Natural killer cell (primary cell): Measurements from ENCODE around the gene PITPNC1. TPM values are rescaled to one million over a fixed set of nuclear protein-coding genes. Genes with fewer than 3 reads are reported as not detected.
A peak's percentile ranks its signal among the peaks of the same experiment; 100 is the strongest.

Experiments used
- ATAC-seq, 3 donors: fragments of 150-1000 bp in 2 of 3; fragments of 200-7000 bp in 1 of 3; cut with Tn5 transposase; 1 replicate in 1 of 3; 2 replicates in 2 of 3; pipeline ENCODE4 v1.10.0; 2021; ENCODE audit warnings: mild to moderate bottlenecking in 2 of 3, moderate library complexity in 2 of 3
- DNase-seq, 2 donors: peaks; one replicate each; pipeline versions ENCODE4 v3.0.0 to v3.0.0-alpha.2; 2013 to 2021; ENCODE audit warnings: mixed read lengths in 1 of 2
- H3K27ac ChIP-seq: one replicate; pipeline ENCODE4 v1.5.1; 2013; ENCODE audit warnings: mild to moderate bottlenecking, low read length
- H3K27me3 ChIP-seq: one replicate; pipeline ENCODE4 v1.6.1; 2013; ENCODE audit warnings: low read length; ENCODE audit not compliant: control insufficient read depth, insufficient read depth
- H3K36me3 ChIP-seq: one replicate; pipeline ENCODE4 v1.6.1; 2013; ENCODE audit warnings: low read length; ENCODE audit not compliant: control insufficient read depth, insufficient read depth
- H3K4me1 ChIP-seq: one replicate; pipeline ENCODE4 v1.6.1; 2013; ENCODE audit warnings: low read length; ENCODE audit not compliant: control insufficient read depth, insufficient read depth
- H3K4me3 ChIP-seq: one replicate; pipeline ENCODE4 v1.5.1; 2013; ENCODE audit warnings: low read length
- H3K9me3 ChIP-seq: one replicate; pipeline ENCODE4 v1.6.1; 2013; ENCODE audit warnings: low read length; ENCODE audit not compliant: control insufficient read depth, insufficient read depth
- H3K27ac Mint-ChIP-seq, 2 donors: one replicate each; pipeline ENCODE4 v1.8.0; 2022; ENCODE audit warnings: mild to moderate bottlenecking in 2 of 2, mixed read lengths in 2 of 2, moderate library complexity in 1 of 2
- H3K27me3 Mint-ChIP-seq, 2 donors: one replicate each; pipeline ENCODE4 v1.8.0; 2022; ENCODE audit warnings: low read depth in 2 of 2, mixed read lengths in 2 of 2
- H3K36me3 Mint-ChIP-seq: one replicate; pipeline ENCODE4 v1.8.0; 2022; ENCODE audit warnings: mixed read lengths
- H3K4me1 Mint-ChIP-seq, 2 donors: one replicate each; pipeline ENCODE4 v1.8.0; 2022; ENCODE audit warnings: mixed read lengths in 2 of 2
- H3K4me3 Mint-ChIP-seq: one replicate; pipeline ENCODE4 v1.8.0; 2022; ENCODE audit warnings: mild to moderate bottlenecking, moderate library complexity, mixed read lengths
- H3K9me3 Mint-ChIP-seq, 2 donors: one replicate each; pipeline ENCODE4 v1.8.0; 2022; ENCODE audit warnings: mixed read lengths in 2 of 2
- CTCF ChIP-seq: fragments of 200-600 bp; IDR thresholded peaks from one replicate; pipeline ENCODE4 v1.8.0; 2022; ENCODE audit warnings: antibody characterized with exemption
- WGBS: methylation state at CpG from one replicate; pipeline ENCODE4 v1.1.7; 2013; ENCODE audit warnings: missing lambda C conversion rate; ENCODE audit not compliant: insufficient coverage; 5-methylcytosine and 5-hydroxymethylcytosine counted together
- intact Hi-C: fragments of 100-400 bp; cut with micrococcal nuclease; formaldehyde crosslinking; loops from one replicate; pipeline ENCODE4 v1.14.2; 2022
- total RNA-seq, 4 donors: library from RNA; stranded (reverse); fragments of 120-200 nt in 1 of 4; gene quantifications; one replicate each; pipeline versions ENCODE4 v1.2.3 to v1.2.4, GENCODE V29; 2013 to 2022

PITPNC1 gene
- total RNA-seq, 3 donors from 2014 or later (not counting 1 experiment from before 2014, with no cell fraction given), result 150 to 185 (median 169) TPM

DNA sequence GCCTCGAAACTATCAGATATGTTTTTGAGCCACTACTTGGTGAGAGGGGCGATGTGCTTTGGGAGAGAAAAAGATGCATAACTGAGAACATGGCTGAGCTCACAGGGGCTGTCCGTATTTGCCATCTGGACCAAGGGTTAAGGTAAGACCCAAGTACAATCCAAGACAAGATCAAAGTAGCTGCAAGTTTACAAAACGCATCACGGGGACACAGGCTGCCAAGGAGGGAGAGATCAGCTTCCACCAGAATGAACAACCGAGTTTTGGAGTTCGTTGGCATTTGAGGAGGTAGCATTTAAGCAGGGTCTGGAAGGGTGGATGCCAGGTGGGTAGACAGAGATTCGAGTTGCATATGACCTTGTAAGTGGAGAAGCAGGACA lies 2.2 kb downstream of the PITPNC1 start:
- Mint-ChIP-seq H3K36me3 (no peaks in the 10 kb centered on the region), H3K4me1 (peaks cover 42 to 50% of the 10 kb centered on the region in 2 donors), H3K27ac (peak overlapping the region; percentile 91 to 92), H3K27me3 (no peaks in the 10 kb centered on the region), H3K4me3 (peak overlapping the region; percentile 96), H3K9me3 (no peaks in the 10 kb centered on the region)
- peak overlapping the region; percentile 78 for H3K27ac ChIP-seq
- peaks cover 47% of the 10 kb centered on the region for H3K4me1 ChIP-seq
- H3K9me3 ChIP-seq, result no peaks in the 10 kb centered on the region
- WGBS, result 64% methylated on average over 8 of the region's 8 CpGs
- TF ChIP-seq CTCF, result no peak
- H3K4me3 ChIP-seq, result peak overlapping the region; percentile 73
- no peak for ATAC-seq
- intact Hi-C loops, result loop anchor here (1.0 to 5.0 kb wide), 4 partner anchors 43 to 96 kb away; no protein-coding TSS in a partner anchor
- no peaks in the 10 kb centered on the region for H3K27me3 ChIP-seq
- no peak for DNase-seq
- H3K36me3 ChIP-seq, result peaks cover 4% of the 10 kb centered on the region

GRCh38 chr17:67381929-67382257 lies 4.8 kb downstream of the PITPNC1 start:
- Mint-ChIP-seq H3K27ac (peak overlapping the region; percentile 86 to 92), H3K36me3 (no peaks in the 10 kb centered on the region), H3K27me3 (no peaks in the 10 kb centered on the region), H3K4me1 (peaks cover 36 to 45% of the 10 kb centered on the region in 2 donors), H3K4me3 (peak overlapping the region; percentile 7), H3K9me3 (no peaks in the 10 kb centered on the region)
- DNase-seq, result no peak
- no peak for TF ChIP-seq CTCF
- intact Hi-C loops, result no loop called here
- Histone ChIP-seq H3K36me3 (peaks cover 7% of the 10 kb centered on the region), H3K27me3 (no peaks in the 10 kb centered on the region), H3K9me3 (no peaks in the 10 kb centered on the region), H3K4me1 (peaks cover 40% of the 10 kb centered on the region), H3K27ac (no peak overlapping the region), H3K4me3 (no peak overlapping the region)
- 43% methylated on average over 1 of the region's 1 CpG for WGBS
- no peak for ATAC-seq

DNA sequence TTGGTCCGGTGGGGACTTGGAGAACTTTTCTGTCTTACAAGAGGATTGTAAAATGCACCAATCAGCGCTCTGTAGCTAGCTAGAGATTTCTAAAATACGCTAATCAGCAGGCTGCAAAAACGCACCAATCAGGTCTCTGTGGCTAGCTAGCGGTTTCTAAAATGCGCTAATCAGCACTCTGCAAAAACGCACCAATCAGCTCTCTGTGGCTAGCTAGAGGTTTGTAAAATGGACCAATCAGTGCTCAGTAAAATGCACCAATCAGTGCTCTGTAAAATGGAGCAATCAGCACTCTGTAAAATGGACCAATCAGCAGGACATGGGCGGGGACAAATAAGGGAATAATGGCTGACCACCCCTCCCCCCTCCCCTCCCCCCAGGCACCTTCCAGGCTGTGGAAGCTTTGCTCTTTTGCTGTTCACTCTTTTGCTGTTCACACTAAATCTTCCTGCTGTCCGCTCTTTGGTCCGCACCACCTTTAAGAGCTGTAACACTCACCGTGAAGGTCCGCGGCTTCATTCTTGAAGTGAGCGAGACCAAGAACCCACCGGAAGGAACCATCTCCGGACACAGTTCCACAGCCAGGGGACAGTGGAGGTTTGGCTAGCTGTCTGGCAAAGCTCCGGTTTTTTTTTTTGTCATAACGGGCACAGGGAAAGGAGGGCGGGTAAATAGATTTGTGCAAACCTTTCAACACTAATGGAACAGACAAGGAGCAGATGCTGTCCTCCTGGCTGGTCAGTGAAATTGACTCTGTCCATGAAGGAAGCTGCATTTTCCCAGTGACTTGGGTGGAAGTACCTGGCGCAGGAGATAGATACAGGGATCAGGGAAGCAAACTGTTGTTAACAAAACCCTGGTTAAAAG lies 8.3 kb downstream of the PITPNC1 start:
- Mint-ChIP-seq H3K27ac (peak overlapping the region; percentile 29 to 96), H3K27me3 (no peaks in the 10 kb centered on the region), H3K4me1 (peaks cover 52 to 61% of the 10 kb centered on the region in 2 donors), H3K9me3 (no peaks in the 10 kb centered on the region), H3K36me3 (no peaks in the 10 kb centered on the region), H3K4me3 (no peak overlapping the region)
- ATAC-seq (no peak), DNase-seq (no peak)
- Histone ChIP-seq H3K9me3 (no peaks in the 10 kb centered on the region), H3K4me3 (no peak overlapping the region), H3K36me3 (peaks cover 7% of the 10 kb centered on the region), H3K27ac (no peak overlapping the region), H3K27me3 (no peaks in the 10 kb centered on the region), H3K4me1 (peaks cover 60% of the 10 kb centered on the region)
- intact Hi-C loops, result no loop called here
- 98% methylated on average over 20 of the region's 20 CpGs for WGBS
- TF ChIP-seq CTCF, result no peak
